GM10248 (cell line): ENCODE results near the gene ZNF771.
A peak's percentile ranks its signal among the peaks of the same experiment; 100 is the strongest.

Source experiments
- CTCF ChIA-PET: fragments of 300-600 bp; sonication (Branson Sonifier 250); formaldehyde crosslinking; extraction: SDS; loops from one replicate; lab custom pipeline; 2021; ENCODE audit warnings: antibody characterized with exemption; lab: Yijun Ruan, JAX
- POLR2A ChIA-PET: fragments of 350-650 bp; sonication (Branson Sonifier 250); formaldehyde crosslinking; extraction: SDS; loops from one replicate; lab custom pipeline; 2020; ENCODE audit warnings: antibody characterized with exemption; lab: Yijun Ruan, JAX
- DNase-seq: peaks from one replicate; pipeline ENCODE4 v3.0.0; 2012; ENCODE audit errors: extremely low spot score
- CTCF ChIP-seq: IDR thresholded peaks from 2 replicates; pipeline ENCODE4 v1.5.1; 2012; ENCODE audit warnings: mild to moderate bottlenecking, low read depth; ENCODE audit errors: extremely low read depth, missing control alignments, control extremely low read depth

ZNF771 gene

GRCh38 chr16:30372725-30373124 lies 34.7 kb upstream of the ZNF771 start:
- DNase-seq, result no peak
- no peak for TF ChIP-seq CTCF
- POLR2A ChIA-PET, result no interaction called here
- CTCF ChIA-PET, result interaction anchor here (1.0 kb wide), 1 partner anchor 10 kb away, joined by 3 read pairs; the partner anchor contains the start of gene SEPTIN1

- POLR2A ChIA-PET, result no interaction called here
Measured at GRCh38 chr16:30374538-30374937, 32.9 kb upstream of the ZNF771 start, which contains the start of gene MYL11. Gene MYL11 (plus strand): TSS chr16:30374802. CDS start chr16:30374858, 56 bp downstream.

GRCh38 chr16:30375864-30376263 lies 31.5 kb upstream of the ZNF771 start:
- DNase-seq, result no peak
- POLR2A ChIA-PET, result no interaction called here
- CTCF ChIA-PET, result interaction anchor here (1.1 to 1.5 kb wide), 2 partner anchors 17 to 54 kb away, joined by 3 read pairs; partner anchors contain the start of gene DCTPP1
- TF ChIP-seq CTCF, result no peak

More at GRCh38 chr16:30374538-30374937, 32.9 kb upstream of the ZNF771 start, which contains the start of gene MYL11:
- CTCF ChIA-PET, result no interaction called here
- DNase-seq, result no peak
- TF ChIP-seq CTCF, result no peak

GRCh38 chr16:30376461-30376902 lies 30.9 kb upstream of the ZNF771 start:
- ChIA-PET CTCF (interaction anchor here (1.1 to 1.5 kb wide), 2 partner anchors 16 to 53 kb away, joined by 3 read pairs; partner anchors contain the start of gene DCTPP1), POLR2A (no interaction called here)
- no peak for TF ChIP-seq CTCF
- DNase-seq, result no peak

- TF ChIP-seq CTCF, result no peak
- CTCF ChIA-PET, result interaction anchor here (1.1 to 1.6 kb wide), 4 partner anchors 14 to 285 kb away, joined by 3 read pairs; partner anchors contain the start of genes DCTPP1 and TBX6
- POLR2A ChIA-PET, result interaction anchor here (0.6 to 1.3 kb wide), 2 partner anchors 18 to 289 kb away, joined by 3 to 4 read pairs; partner anchors contain the start of gene ZNF48
- DNase-seq, result no peak
Measured at GRCh38 chr16:30377050-30377811, 30.2 kb upstream of the ZNF771 start.

DNA sequence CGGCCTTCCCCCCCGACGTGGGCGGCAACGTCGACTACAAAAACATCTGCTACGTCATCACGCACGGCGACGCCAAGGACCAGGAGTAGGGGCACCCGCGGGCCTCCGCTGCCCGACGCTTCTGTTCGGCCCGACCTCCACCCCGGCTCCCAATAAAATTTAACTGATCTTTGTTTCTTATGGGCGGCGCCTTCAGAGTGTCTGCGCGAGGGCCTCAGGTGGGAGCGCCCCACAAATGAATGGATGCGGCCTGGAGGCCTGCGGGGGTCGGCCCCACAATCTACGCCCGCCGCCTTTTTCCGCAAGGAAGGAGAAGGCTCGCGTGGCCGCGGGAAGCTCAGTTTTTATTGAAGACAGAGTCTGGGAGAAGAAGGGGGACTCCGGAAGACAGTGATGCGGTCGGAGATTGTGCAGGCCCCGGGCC lies 29.6 kb upstream of the ZNF771 start:
- ChIA-PET POLR2A (interaction anchor here (0.6 to 1.3 kb wide), 2 partner anchors 18 to 288 kb away, joined by 3 to 4 read pairs; partner anchors contain the start of gene ZNF48), CTCF (interaction anchor here (0.6 to 1.6 kb wide), 4 partner anchors 15 to 286 kb away, joined by 3 read pairs; partner anchors contain the start of gene TBX6)
- no peak for TF ChIP-seq CTCF
- peak; percentile 79 for DNase-seq
